Testis (tissue), 2 donors: Measurements from ENCODE around the gene MAP2K5.

Source experiments
- CTCF ChIP-seq, 3 experiments: fragments of 450-650 bp in 2 of 3; fragments of 200-600 bp in 1 of 3; sonication (generic) in 1 of 3; IDR thresholded peaks; one replicate each; pipeline ENCODE4 v1.5.1; 2016 to 2019; ENCODE audit warnings: antibody characterized with exemption in 3 of 3, mild to moderate bottlenecking in 2 of 3, moderate library complexity in 1 of 3
- POLR2A ChIP-seq: fragments of 450-650 bp; IDR thresholded peaks from one replicate; pipeline ENCODE4 v1.6.1; 2017; ENCODE audit warnings: antibody characterized with exemption, mild to moderate bottlenecking, moderate library complexity

DNA sequence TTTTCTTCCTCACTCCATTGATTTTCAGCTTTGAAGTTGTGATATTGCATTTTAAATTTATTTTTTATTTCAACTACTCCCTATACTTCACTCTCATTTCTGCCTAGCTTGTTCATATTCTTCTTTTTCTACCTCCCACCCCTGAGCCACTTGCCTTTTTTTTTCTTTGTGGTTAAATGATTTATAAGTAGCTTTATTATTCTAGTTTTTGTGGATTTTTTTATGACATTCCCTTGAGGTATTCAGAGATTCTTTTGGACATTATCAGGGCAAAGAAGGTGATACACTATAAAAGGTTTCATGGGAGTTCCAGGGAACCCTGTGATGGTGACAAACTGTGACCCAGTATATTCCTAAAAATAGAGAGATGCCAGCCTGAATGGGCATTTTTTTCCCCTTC is 18.3 kb upstream of the MAP2K5 start:
- no peak for TF ChIP-seq CTCF (IDR thresholded peaks at IDR 0.05)
- TF ChIP-seq POLR2A: no peak
